KMS-11 (cell line): Measurements from ENCODE around the gene PPP1R1B.

ENCODE experiments used
- H2AFZ ChIP-seq: fragments of 200-600 bp; sonication (generic); 2 replicates; pipeline ENCODE4 v1.6.1; 2016; ENCODE audit warnings: antibody characterized with exemption, mixed run types, low read depth
- H3K27ac ChIP-seq: fragments of 200-600 bp; sonication (generic); 2 replicates; pipeline ENCODE4 v1.6.1; 2016; ENCODE audit warnings: mild to moderate bottlenecking, mixed run types
- H3K27me3 ChIP-seq: fragments of 200-600 bp; sonication (generic); 2 replicates; pipeline ENCODE4 v1.6.1; 2017; ENCODE audit warnings: mild to moderate bottlenecking, low read depth, mixed run types, moderate library complexity; ENCODE audit not compliant: insufficient read depth
- H3K36me3 ChIP-seq: fragments of 200-600 bp; sonication (generic); 2 replicates; pipeline ENCODE4 v1.6.1; 2017; ENCODE audit warnings: mild to moderate bottlenecking, mixed run types; ENCODE audit not compliant: insufficient read depth
- H3K4me1 ChIP-seq: fragments of 200-600 bp; sonication (generic); 2 replicates; pipeline ENCODE4 v1.6.1; 2016; ENCODE audit warnings: mild to moderate bottlenecking, low read depth, mixed run types; ENCODE audit not compliant: poor library complexity, severe bottlenecking
- H3K4me2 ChIP-seq: fragments of 200-600 bp; sonication (generic); 2 replicates; pipeline ENCODE4 v1.7.0; 2016; ENCODE audit warnings: mild to moderate bottlenecking, mixed run types
- H3K4me3 ChIP-seq: fragments of 200-600 bp; sonication (generic); IDR thresholded peaks from 2 replicates; pipeline ENCODE4 v1.6.1; 2017; ENCODE audit warnings: low read depth, low read length, mixed read lengths; ENCODE audit not compliant: insufficient read depth
- H3K79me2 ChIP-seq: fragments of 200-600 bp; sonication (generic); 2 replicates; pipeline ENCODE4 v1.6.1; 2016; ENCODE audit warnings: low read depth, mixed run types; ENCODE audit not compliant: insufficient read depth
- H3K9ac ChIP-seq: fragments of 200-600 bp; sonication (generic); 2 replicates; pipeline ENCODE4 v1.6.1; 2016; ENCODE audit warnings: mild to moderate bottlenecking, mixed run types
- H4K20me1 ChIP-seq: fragments of 200-600 bp; sonication (generic); 2 replicates; pipeline ENCODE4 v1.6.1; 2016; ENCODE audit warnings: mild to moderate bottlenecking, mixed run types; ENCODE audit not compliant: insufficient read depth
- TF ChIP-seq, protein P1 (sequence below): fragments of 200-600 bp; sonication (generic); conservative IDR thresholded peaks from 2 replicates; pipeline ENCODE4 v1.6.1; 2017; ENCODE audit warnings: low read depth, mild to moderate bottlenecking, antibody characterized with exemption, low read length, moderate library complexity, mixed read lengths

Gene PPP1R1B

DNA sequence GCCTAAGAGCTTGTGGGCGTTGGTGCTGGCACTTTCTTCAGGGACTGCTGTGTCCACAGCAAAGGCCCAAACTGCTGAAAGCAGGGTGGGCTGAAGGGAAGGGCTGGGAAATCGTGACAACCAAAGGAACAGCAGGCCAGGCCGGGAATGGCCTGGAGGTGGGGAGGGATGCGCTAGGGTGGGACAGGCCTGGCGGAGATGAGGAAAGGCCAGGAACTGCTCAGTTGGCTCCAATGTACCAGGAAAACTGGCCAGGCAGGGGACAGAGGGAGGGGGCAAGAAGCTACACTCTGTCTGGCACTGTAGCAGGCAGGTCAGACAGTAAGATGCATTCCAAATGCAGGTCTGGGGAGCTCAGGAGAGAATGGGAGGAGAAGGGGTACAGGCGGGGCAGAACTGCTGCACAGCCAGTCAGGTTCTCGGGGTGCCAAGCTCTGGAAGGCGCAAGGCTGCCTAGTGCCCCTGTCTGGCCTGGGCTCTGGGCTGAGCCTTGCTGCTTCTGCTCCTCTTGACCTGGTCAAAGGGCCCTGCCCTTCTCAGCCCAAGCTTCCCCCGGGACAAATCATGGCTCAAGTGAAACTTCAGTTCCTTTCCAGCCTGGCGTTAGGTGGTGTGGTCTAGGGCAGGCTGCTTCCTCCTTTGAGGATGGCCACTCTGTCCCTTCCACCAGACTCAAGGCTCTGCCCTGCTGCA lies 48.8 kb downstream of the PPP1R1B start:
- Histone ChIP-seq H3K27me3 (no peaks in the 10 kb centered on the region), H3K4me2 (no peak overlapping the region), H3K79me2 (no peaks in the 10 kb centered on the region), H3K27ac (no peak overlapping the region), H3K36me3 (no peaks in the 10 kb centered on the region), H3K4me1 (no peaks in the 10 kb centered on the region), H2AFZ (no peak overlapping the region), H3K9ac (no peak overlapping the region), H4K20me1 (no peaks in the 10 kb centered on the region), H3K4me3 (no peak overlapping the region)
- TF ChIP-seq, protein P1, sequence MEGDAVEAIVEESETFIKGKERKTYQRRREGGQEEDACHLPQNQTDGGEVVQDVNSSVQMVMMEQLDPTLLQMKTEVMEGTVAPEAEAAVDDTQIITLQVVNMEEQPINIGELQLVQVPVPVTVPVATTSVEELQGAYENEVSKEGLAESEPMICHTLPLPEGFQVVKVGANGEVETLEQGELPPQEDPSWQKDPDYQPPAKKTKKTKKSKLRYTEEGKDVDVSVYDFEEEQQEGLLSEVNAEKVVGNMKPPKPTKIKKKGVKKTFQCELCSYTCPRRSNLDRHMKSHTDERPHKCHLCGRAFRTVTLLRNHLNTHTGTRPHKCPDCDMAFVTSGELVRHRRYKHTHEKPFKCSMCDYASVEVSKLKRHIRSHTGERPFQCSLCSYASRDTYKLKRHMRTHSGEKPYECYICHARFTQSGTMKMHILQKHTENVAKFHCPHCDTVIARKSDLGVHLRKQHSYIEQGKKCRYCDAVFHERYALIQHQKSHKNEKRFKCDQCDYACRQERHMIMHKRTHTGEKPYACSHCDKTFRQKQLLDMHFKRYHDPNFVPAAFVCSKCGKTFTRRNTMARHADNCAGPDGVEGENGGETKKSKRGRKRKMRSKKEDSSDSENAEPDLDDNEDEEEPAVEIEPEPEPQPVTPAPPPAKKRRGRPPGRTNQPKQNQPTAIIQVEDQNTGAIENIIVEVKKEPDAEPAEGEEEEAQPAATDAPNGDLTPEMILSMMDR = no peak

DNA sequence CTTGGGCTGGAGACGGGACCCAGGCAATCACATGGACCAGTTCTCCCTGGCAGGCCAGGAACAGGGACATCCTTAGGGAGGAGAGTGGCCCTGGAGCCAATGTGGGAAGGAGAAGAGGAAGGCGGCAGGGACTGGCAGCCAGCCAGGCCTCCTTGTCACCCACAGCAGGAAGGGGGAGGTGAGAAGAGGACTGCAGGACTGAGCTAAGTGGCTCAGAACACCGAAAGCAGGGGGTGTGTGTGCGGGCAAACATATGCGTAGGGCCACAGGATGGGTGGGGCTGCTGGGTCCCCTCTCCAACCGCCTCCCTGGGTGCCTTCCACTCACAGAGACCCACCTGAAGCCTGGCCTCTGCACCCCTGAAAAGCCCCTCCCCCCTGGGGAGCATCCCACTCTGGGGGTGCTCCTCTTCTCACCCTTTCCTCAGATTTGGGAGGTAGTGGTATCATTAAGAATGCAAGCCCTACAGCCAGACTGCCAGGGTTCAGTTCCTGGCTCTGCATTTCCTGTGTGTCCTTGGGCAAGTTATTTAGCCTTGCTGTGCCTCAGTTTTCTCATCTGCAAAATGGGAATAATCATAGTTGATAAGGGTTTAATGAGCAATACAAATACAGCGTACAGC lies 49.6 kb downstream of the PPP1R1B start:
- Histone ChIP-seq H3K9ac (no peak overlapping the region), H3K27ac (no peak overlapping the region), H3K36me3 (no peaks in the 10 kb centered on the region), H3K79me2 (no peaks in the 10 kb centered on the region), H3K4me2 (no peak overlapping the region), H3K4me3 (no peak overlapping the region), H3K4me1 (no peaks in the 10 kb centered on the region), H2AFZ (no peak overlapping the region), H3K27me3 (no peaks in the 10 kb centered on the region), H4K20me1 (no peaks in the 10 kb centered on the region)
- TF ChIP-seq, protein P1 = no peak

DNA sequence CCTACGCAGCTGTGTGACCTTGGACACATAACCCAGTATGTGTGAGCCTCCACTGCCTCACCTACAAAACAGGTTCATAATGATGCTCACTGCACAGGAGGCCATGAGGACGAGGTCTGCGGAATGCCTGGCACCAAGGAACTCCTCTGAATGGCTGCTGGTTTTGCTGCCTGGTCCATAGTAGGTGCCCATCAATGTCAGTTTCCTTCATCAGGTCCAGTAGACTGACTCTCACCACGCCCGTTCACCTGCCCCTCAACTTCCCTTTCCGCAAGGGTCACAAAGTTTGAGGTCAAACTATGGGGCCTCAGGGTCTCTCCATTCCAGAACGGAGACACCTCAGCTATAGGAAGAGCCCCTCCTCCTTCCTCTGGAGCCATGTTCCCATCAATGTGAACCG lies 50.3 kb downstream of the PPP1R1B start:
- TF ChIP-seq, protein P1 = no peak
- Histone ChIP-seq H3K4me3 (no peak overlapping the region), H3K27me3 (no peaks in the 10 kb centered on the region), H3K9ac (no peak overlapping the region), H3K4me2 (no peak overlapping the region), H3K79me2 (no peaks in the 10 kb centered on the region), H3K36me3 (no peaks in the 10 kb centered on the region), H3K27ac (no peak overlapping the region), H2AFZ (no peak overlapping the region), H4K20me1 (no peaks in the 10 kb centered on the region), H3K4me1 (no peaks in the 10 kb centered on the region)

DNA sequence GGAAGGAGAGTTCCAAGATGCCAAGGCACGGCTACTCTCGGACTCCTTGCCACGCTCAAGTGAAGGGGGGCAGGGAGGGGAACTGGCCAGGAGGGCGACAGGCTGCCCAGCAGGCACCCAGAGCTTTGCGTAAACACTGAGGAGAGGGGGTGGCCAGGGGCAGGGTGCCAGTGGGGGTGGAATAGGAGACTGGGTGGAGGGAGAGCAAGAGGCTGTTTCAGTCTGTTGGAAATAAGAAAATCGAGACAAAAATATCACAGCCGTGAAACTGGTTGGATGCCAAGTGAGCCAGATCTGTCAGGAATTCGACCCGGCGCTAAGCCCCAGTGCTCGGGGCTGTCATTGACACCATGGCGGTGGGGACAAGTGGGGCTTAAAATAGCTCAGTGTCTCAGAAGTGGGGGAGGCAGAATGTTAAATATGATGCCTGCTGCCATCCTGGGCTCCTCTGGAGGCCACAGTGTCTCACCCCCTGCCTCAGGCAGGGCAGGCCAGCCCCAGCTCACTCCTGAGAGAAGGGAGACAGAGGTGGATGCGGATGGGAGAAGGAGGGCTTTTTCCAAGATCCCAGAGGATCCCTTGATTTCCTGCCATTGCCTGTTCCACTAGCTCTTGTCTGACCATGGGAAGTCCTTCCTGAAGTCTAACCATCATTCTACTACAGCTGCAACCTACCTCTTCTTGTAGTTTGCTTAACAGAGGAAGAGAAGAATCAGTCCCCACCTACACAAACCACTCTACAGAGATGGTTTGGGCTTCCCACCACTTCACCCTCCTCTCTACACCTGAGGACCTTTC lies 51.0 kb downstream of the PPP1R1B start:
- H3K4me3 ChIP-seq = no peak overlapping the region
- no peak overlapping the region for H3K9ac ChIP-seq
- no peaks in the 10 kb centered on the region for H3K79me2 ChIP-seq
- no peak overlapping the region for H3K4me2 ChIP-seq
- no peak overlapping the region for H2AFZ ChIP-seq
- TF ChIP-seq, protein P1 = no peak
- H3K27ac ChIP-seq = no peak overlapping the region
- H3K4me1 ChIP-seq = no peaks in the 10 kb centered on the region
- no peaks in the 10 kb centered on the region for H3K36me3 ChIP-seq
- H4K20me1 ChIP-seq = no peaks in the 10 kb centered on the region
- H3K27me3 ChIP-seq = no peaks in the 10 kb centered on the region
